ENCODE measurements around the gene TMEM144. TPM values are rescaled to one million over a fixed set of nuclear protein-coding genes. Genes with fewer than 3 reads are reported as not detected.

Gene TMEM144
- polyA plus RNA-seq, 1 donor from 2014 or later = 2.8 TPM

DNA sequence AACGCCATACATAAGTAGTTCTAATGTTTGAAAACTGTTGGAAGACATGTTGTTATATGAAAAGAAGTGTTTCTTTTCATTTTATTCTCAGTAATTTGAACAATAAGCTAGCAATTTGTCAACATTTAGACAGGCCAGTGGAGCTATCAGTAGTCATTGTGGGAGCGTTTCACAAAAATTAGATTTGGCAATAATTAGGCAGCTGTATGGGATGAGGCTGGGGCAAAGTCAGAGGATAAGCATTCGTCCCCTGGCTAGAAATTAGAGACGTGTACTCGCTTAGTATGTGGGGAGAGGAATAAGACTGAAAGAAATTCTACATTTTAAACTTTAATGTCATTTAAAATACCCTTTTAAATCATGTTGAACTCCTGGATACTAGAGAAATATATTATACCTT is 70.6 kb downstream of the TMEM144 start:
- Histone ChIP-seq H3K9me3 (ENCODE audit: low read length) (no peaks in the 10 kb centered on the region), H3K4me2 (ENCODE audit: low read length) (no peak overlapping the region), H4K20me1 (ENCODE audit: insufficient read depth) (no peaks in the 10 kb centered on the region), H3K4me3 (ENCODE audit: low read length) (no peak overlapping the region), H3K27me3 (ENCODE audit: insufficient read depth, low read depth, low read length) (no peaks in the 10 kb centered on the region), H3K79me2 (replicated peaks; ENCODE audit: insufficient read depth, low read length) (no peaks in the 10 kb centered on the region), H3K27ac (ENCODE audit: low read length) (no peak overlapping the region), H3K9ac (ENCODE audit: low read length) (no peak overlapping the region), H2AFZ (ENCODE audit: low read depth, low read length) (no peak overlapping the region), H3K36me3 (ENCODE audit: insufficient read depth, low read length) (no peaks in the 10 kb centered on the region), H3F3A (ENCODE audit: insufficient read depth, low read length, poor library complexity, severe bottlenecking) (no peaks in the 10 kb centered on the region), H3K9me2 (ENCODE audit: insufficient read depth, low read length) (no peaks in the 10 kb centered on the region)
- TF ChIP-seq MXI1 (conservative IDR thresholded peaks at IDR 0.05; ENCODE audit: poor library complexity, severe bottlenecking) (no peak), RAD21 (conservative IDR thresholded peaks at IDR 0.05) (no peak), SMC3 (conservative IDR thresholded peaks at IDR 0.05; ENCODE audit: poor library complexity) (no peak), POLR2AphosphoS5 (IDR thresholded peaks at IDR 0.05) (no peak), TAF1 (IDR thresholded peaks at IDR 0.05; ENCODE audit: low read depth) (no peak), EZH2 (IDR thresholded peaks at IDR 0.05; ENCODE audit: borderline replicate concordance, insufficient read depth, low read length, poor library complexity, severe bottlenecking) (no peak), EP300 (conservative IDR thresholded peaks at IDR 0.05; ENCODE audit: poor library complexity, severe bottlenecking) (no peak)
- TF ChIP-seq, protein P1, sequence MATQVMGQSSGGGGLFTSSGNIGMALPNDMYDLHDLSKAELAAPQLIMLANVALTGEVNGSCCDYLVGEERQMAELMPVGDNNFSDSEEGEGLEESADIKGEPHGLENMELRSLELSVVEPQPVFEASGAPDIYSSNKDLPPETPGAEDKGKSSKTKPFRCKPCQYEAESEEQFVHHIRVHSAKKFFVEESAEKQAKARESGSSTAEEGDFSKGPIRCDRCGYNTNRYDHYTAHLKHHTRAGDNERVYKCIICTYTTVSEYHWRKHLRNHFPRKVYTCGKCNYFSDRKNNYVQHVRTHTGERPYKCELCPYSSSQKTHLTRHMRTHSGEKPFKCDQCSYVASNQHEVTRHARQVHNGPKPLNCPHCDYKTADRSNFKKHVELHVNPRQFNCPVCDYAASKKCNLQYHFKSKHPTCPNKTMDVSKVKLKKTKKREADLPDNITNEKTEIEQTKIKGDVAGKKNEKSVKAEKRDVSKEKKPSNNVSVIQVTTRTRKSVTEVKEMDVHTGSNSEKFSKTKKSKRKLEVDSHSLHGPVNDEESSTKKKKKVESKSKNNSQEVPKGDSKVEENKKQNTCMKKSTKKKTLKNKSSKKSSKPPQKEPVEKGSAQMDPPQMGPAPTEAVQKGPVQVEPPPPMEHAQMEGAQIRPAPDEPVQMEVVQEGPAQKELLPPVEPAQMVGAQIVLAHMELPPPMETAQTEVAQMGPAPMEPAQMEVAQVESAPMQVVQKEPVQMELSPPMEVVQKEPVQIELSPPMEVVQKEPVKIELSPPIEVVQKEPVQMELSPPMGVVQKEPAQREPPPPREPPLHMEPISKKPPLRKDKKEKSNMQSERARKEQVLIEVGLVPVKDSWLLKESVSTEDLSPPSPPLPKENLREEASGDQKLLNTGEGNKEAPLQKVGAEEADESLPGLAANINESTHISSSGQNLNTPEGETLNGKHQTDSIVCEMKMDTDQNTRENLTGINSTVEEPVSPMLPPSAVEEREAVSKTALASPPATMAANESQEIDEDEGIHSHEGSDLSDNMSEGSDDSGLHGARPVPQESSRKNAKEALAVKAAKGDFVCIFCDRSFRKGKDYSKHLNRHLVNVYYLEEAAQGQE (IDR thresholded peaks at IDR 0.05; ENCODE audit: borderline replicate concordance) = no peak
- TF ChIP-seq, protein P2, sequence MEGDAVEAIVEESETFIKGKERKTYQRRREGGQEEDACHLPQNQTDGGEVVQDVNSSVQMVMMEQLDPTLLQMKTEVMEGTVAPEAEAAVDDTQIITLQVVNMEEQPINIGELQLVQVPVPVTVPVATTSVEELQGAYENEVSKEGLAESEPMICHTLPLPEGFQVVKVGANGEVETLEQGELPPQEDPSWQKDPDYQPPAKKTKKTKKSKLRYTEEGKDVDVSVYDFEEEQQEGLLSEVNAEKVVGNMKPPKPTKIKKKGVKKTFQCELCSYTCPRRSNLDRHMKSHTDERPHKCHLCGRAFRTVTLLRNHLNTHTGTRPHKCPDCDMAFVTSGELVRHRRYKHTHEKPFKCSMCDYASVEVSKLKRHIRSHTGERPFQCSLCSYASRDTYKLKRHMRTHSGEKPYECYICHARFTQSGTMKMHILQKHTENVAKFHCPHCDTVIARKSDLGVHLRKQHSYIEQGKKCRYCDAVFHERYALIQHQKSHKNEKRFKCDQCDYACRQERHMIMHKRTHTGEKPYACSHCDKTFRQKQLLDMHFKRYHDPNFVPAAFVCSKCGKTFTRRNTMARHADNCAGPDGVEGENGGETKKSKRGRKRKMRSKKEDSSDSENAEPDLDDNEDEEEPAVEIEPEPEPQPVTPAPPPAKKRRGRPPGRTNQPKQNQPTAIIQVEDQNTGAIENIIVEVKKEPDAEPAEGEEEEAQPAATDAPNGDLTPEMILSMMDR (IDR thresholded peaks at IDR 0.05; ENCODE audit: poor library complexity, severe bottlenecking) = no peak

DNA sequence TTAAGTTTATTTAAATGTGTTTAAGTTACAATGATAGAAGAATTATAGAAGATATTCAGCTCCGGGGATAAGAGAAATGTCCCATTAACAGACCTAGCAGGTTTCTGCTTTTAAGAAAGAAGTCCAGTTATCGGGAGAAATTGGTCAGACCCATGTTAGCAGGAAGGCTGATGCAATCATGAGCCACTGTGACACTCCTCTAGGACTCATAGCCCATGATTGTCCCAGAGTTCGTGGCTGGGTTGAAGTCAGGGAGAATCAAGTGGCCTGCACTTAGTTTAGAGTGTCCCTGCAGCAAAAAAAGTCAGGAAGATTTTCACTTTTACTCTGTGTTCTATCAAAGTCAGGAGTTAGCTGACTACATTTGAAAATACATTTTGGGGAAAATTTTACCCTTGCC is 72.0 kb downstream of the TMEM144 start:
- Histone ChIP-seq H3K9me3 (ENCODE audit: low read length) (no peaks in the 10 kb centered on the region), H3K9ac (ENCODE audit: low read length) (no peak overlapping the region), H3K9me2 (ENCODE audit: insufficient read depth, low read length) (no peaks in the 10 kb centered on the region), H3K27ac (ENCODE audit: low read length) (no peak overlapping the region), H3K79me2 (replicated peaks; ENCODE audit: insufficient read depth, low read length) (no peaks in the 10 kb centered on the region), H2AFZ (ENCODE audit: low read depth, low read length) (no peak overlapping the region), H3F3A (ENCODE audit: insufficient read depth, low read length, poor library complexity, severe bottlenecking) (no peaks in the 10 kb centered on the region), H3K4me2 (ENCODE audit: low read length) (no peak overlapping the region), H4K20me1 (ENCODE audit: insufficient read depth) (no peaks in the 10 kb centered on the region), H3K4me3 (ENCODE audit: low read length) (no peak overlapping the region), H3K27me3 (ENCODE audit: insufficient read depth, low read depth, low read length) (no peaks in the 10 kb centered on the region), H3K36me3 (ENCODE audit: insufficient read depth, low read length) (no peaks in the 10 kb centered on the region)
- no peak for TF ChIP-seq EZH2 (IDR thresholded peaks at IDR 0.05; ENCODE audit: borderline replicate concordance, insufficient read depth, low read length, poor library complexity, severe bottlenecking)
- TF ChIP-seq TAF1 (IDR thresholded peaks at IDR 0.05; ENCODE audit: low read depth) = no peak
- TF ChIP-seq SMC3 (conservative IDR thresholded peaks at IDR 0.05; ENCODE audit: poor library complexity) = no peak
- TF ChIP-seq, protein P2 (IDR thresholded peaks at IDR 0.05; ENCODE audit: poor library complexity, severe bottlenecking) = no peak
- TF ChIP-seq MXI1 (conservative IDR thresholded peaks at IDR 0.05; ENCODE audit: poor library complexity, severe bottlenecking) = no peak
- no peak for TF ChIP-seq RAD21 (conservative IDR thresholded peaks at IDR 0.05)
- no peak for TF ChIP-seq POLR2AphosphoS5 (IDR thresholded peaks at IDR 0.05)
- TF ChIP-seq EP300 (conservative IDR thresholded peaks at IDR 0.05; ENCODE audit: poor library complexity, severe bottlenecking) = no peak
- TF ChIP-seq, protein P1 (IDR thresholded peaks at IDR 0.05; ENCODE audit: borderline replicate concordance) = no peak
